ENCODE measurements around the gene OVAAL.

GRCh38 chr1:180603223-180603849 lies 44.6 kb downstream of the OVAAL start:
- TF ChIP-seq CTCF (conservative IDR thresholded peaks at IDR 0.05) (no peak), ZFX (IDR thresholded peaks at IDR 0.05) (no peak)
